ENCODE data around the gene LYST.

The LYST gene

GRCh38 chr1:235673981-235674380 is 192.7 kb downstream of the LYST start:
- Mint-ChIP-seq H3K27ac (no peak overlapping the region), H3K4me1 (peaks cover 15% of the 10 kb centered on the region), H3K4me3 (no peak overlapping the region), H3K9me3 (peaks cover 54% of the 10 kb centered on the region), H3K36me3 (ENCODE audit: low read depth) (peaks cover 28% of the 10 kb centered on the region), H3K27me3 (ENCODE audit: low read depth, poor library complexity) (peaks cover 7% of the 10 kb centered on the region)
- no peak for DNase-seq
- TF ChIP-seq CTCF (IDR thresholded peaks at IDR 0.05) = no peak

- Mint-ChIP-seq H3K9me3 (peaks cover 58% of the 10 kb centered on the region), H3K27ac (no peak overlapping the region), H3K4me3 (no peak overlapping the region), H3K27me3 (ENCODE audit: low read depth, poor library complexity) (peaks cover 7% of the 10 kb centered on the region), H3K4me1 (peaks cover 13% of the 10 kb centered on the region), H3K36me3 (ENCODE audit: low read depth) (peaks cover 32% of the 10 kb centered on the region)
- DNase-seq = no peak
- TF ChIP-seq CTCF (IDR thresholded peaks at IDR 0.05) = no peak
These were observed 194.7 kb downstream of the LYST start for GRCh38 chr1:235671992-235672391.

- TF ChIP-seq CTCF (IDR thresholded peaks at IDR 0.05) = no peak
- no peak overlapping the region for H3K27ac Mint-ChIP-seq
- H3K4me1 Mint-ChIP-seq = peaks cover 11% of the 10 kb centered on the region
- no peak overlapping the region for H3K4me3 Mint-ChIP-seq
- peaks cover 49% of the 10 kb centered on the region for H3K9me3 Mint-ChIP-seq
- peaks cover 7% of the 10 kb centered on the region for H3K27me3 Mint-ChIP-seq (ENCODE audit: low read depth, poor library complexity)
- no peak for DNase-seq
- H3K36me3 Mint-ChIP-seq (ENCODE audit: low read depth) = peaks cover 23% of the 10 kb centered on the region
These were observed 196.4 kb downstream of the LYST start for GRCh38 chr1:235670157-235670776.

- H3K27me3 Mint-ChIP-seq (ENCODE audit: low read depth, poor library complexity) = peaks cover 7% of the 10 kb centered on the region
- peaks cover 15% of the 10 kb centered on the region for H3K36me3 Mint-ChIP-seq (ENCODE audit: low read depth)
- peaks cover 4% of the 10 kb centered on the region for H3K4me1 Mint-ChIP-seq
- no peak overlapping the region for H3K27ac Mint-ChIP-seq
- peaks cover 42% of the 10 kb centered on the region for H3K9me3 Mint-ChIP-seq
- no peak overlapping the region for H3K4me3 Mint-ChIP-seq
- no peak for TF ChIP-seq CTCF (IDR thresholded peaks at IDR 0.05)
- no peak for DNase-seq
These were observed 197.4 kb downstream of the LYST start for GRCh38 chr1:235669277-235669676.

GRCh38 chr1:235663628-235664027 is 203.1 kb downstream of the LYST start:
- peaks cover 3% of the 10 kb centered on the region for H3K27me3 Mint-ChIP-seq (ENCODE audit: low read depth, poor library complexity)
- H3K4me1 Mint-ChIP-seq = no peaks in the 10 kb centered on the region
- no peak overlapping the region for H3K27ac Mint-ChIP-seq
- H3K9me3 Mint-ChIP-seq = peaks cover 2% of the 10 kb centered on the region
- no peak overlapping the region for H3K4me3 Mint-ChIP-seq
- no peak for TF ChIP-seq CTCF (IDR thresholded peaks at IDR 0.05)
- no peak for DNase-seq
- H3K36me3 Mint-ChIP-seq (ENCODE audit: low read depth) = peaks cover 3% of the 10 kb centered on the region

GRCh38 chr1:235661568-235661967 is 205.1 kb downstream of the LYST start:
- H3K27ac Mint-ChIP-seq = no peak overlapping the region
- no peaks in the 10 kb centered on the region for H3K9me3 Mint-ChIP-seq
- H3K4me1 Mint-ChIP-seq = no peaks in the 10 kb centered on the region
- H3K36me3 Mint-ChIP-seq (ENCODE audit: low read depth) = no peaks in the 10 kb centered on the region
- no peak for DNase-seq
- H3K4me3 Mint-ChIP-seq = no peak overlapping the region
- H3K27me3 Mint-ChIP-seq (ENCODE audit: low read depth, poor library complexity) = peaks cover 3% of the 10 kb centered on the region
- TF ChIP-seq CTCF (IDR thresholded peaks at IDR 0.05) = no peak
